ENCODE results near the gene RB1.
A peak's percentile ranks its signal among the peaks of the same experiment; 100 is the strongest.

The RB1 gene

GRCh38 chr13:48493066-48493765, 189.7 kb downstream of the RB1 start:
- no peaks in the 10 kb centered on the region; the same call in 1 of the 2 replicates for H3F3A ChIP-seq (ENCODE audit: insufficient read depth, low read length)
- peak overlapping the region; percentile 90 for H3K27ac ChIP-seq (ENCODE audit: low read depth, low read length, poor library complexity, severe bottlenecking)
- H3K36me3 ChIP-seq (ENCODE audit: insufficient read depth, low read length): peaks cover 19% of the 10 kb centered on the region
- no peak overlapping the region for H2AFZ ChIP-seq (ENCODE audit: low read length)
- H3K4me3 ChIP-seq (ENCODE audit: low read depth, low read length, poor library complexity, severe bottlenecking): peak overlapping the region; percentile 56
- H4K20me1 ChIP-seq (ENCODE audit: insufficient read depth, low read length): no peaks in the 10 kb centered on the region
- peak overlapping the region; percentile 63; the same call in 1 of the 2 replicates for H3K9ac ChIP-seq (ENCODE audit: low read length)
- H3K4me2 ChIP-seq (ENCODE audit: low read length): peak overlapping the region; percentile 81
- no peaks in the 10 kb centered on the region for H3K9me3 ChIP-seq (ENCODE audit: low read length)
- no peaks in the 10 kb centered on the region for H3K27me3 ChIP-seq (ENCODE audit: insufficient read depth, low read length)
- peaks cover 56% of the 10 kb centered on the region for H3K4me1 ChIP-seq (ENCODE audit: insufficient read depth, low read length, severe bottlenecking)
- no peaks in the 10 kb centered on the region for H3K79me2 ChIP-seq (ENCODE audit: insufficient read depth, low read length)
- no peak for TF ChIP-seq CTCF (IDR thresholded peaks at IDR 0.05; ENCODE audit: low read length)
- TF ChIP-seq EZH2 (IDR thresholded peaks at IDR 0.05; ENCODE audit: borderline replicate concordance, low read length): no peak
- H3K9me2 ChIP-seq (ENCODE audit: low read depth, low read length): no peaks in the 10 kb centered on the region

GRCh38 chr13:48493851-48494250, 190.3 kb downstream of the RB1 start:
- H3K27me3 ChIP-seq (ENCODE audit: insufficient read depth, low read length): no peaks in the 10 kb centered on the region
- H4K20me1 ChIP-seq (ENCODE audit: insufficient read depth, low read length): no peaks in the 10 kb centered on the region
- H3K9me2 ChIP-seq (ENCODE audit: low read depth, low read length): no peaks in the 10 kb centered on the region
- H3F3A ChIP-seq (ENCODE audit: insufficient read depth, low read length): no peaks in the 10 kb centered on the region; the same call in 1 of the 2 replicates
- H3K4me2 ChIP-seq (ENCODE audit: low read length): no peak overlapping the region
- no peak overlapping the region for H3K9ac ChIP-seq (ENCODE audit: low read length)
- no peaks in the 10 kb centered on the region for H3K79me2 ChIP-seq (ENCODE audit: insufficient read depth, low read length)
- H3K36me3 ChIP-seq (ENCODE audit: insufficient read depth, low read length): peaks cover 12% of the 10 kb centered on the region; the same call in 1 of the 2 replicates
- TF ChIP-seq EZH2 (IDR thresholded peaks at IDR 0.05; ENCODE audit: borderline replicate concordance, low read length): no peak
- peak overlapping the region; percentile 90 for H3K27ac ChIP-seq (ENCODE audit: low read depth, low read length, poor library complexity, severe bottlenecking)
- no peak overlapping the region for H2AFZ ChIP-seq (ENCODE audit: low read length)
- H3K4me1 ChIP-seq (ENCODE audit: insufficient read depth, low read length, severe bottlenecking): peaks cover 51% of the 10 kb centered on the region
- H3K4me3 ChIP-seq (ENCODE audit: low read depth, low read length, poor library complexity, severe bottlenecking): no peak overlapping the region
- no peaks in the 10 kb centered on the region for H3K9me3 ChIP-seq (ENCODE audit: low read length)

GRCh38 chr13:48494874-48495273, 191.3 kb downstream of the RB1 start:
- H3K9me3 ChIP-seq (ENCODE audit: low read length): no peaks in the 10 kb centered on the region
- no peaks in the 10 kb centered on the region for H4K20me1 ChIP-seq (ENCODE audit: insufficient read depth, low read length)
- peaks cover 2% of the 10 kb centered on the region; the same call in 1 of the 2 replicates for H3K36me3 ChIP-seq (ENCODE audit: insufficient read depth, low read length)
- no peaks in the 10 kb centered on the region for H3K27me3 ChIP-seq (ENCODE audit: insufficient read depth, low read length)
- H3K9ac ChIP-seq (ENCODE audit: low read length): no peak overlapping the region
- no peak overlapping the region for H3K4me2 ChIP-seq (ENCODE audit: low read length)
- no peak for TF ChIP-seq EZH2 (IDR thresholded peaks at IDR 0.05; ENCODE audit: borderline replicate concordance, low read length)
- no peak for TF ChIP-seq CTCF (IDR thresholded peaks at IDR 0.05; ENCODE audit: low read length)
- H3K9me2 ChIP-seq (ENCODE audit: low read depth, low read length): no peaks in the 10 kb centered on the region
- no peaks in the 10 kb centered on the region for H3K79me2 ChIP-seq (ENCODE audit: insufficient read depth, low read length)
- no peak overlapping the region for H2AFZ ChIP-seq (ENCODE audit: low read length)
- no peaks in the 10 kb centered on the region; the same call in 1 of the 2 replicates for H3F3A ChIP-seq (ENCODE audit: insufficient read depth, low read length)
- peaks cover 41% of the 10 kb centered on the region for H3K4me1 ChIP-seq (ENCODE audit: insufficient read depth, low read length, severe bottlenecking)
- H3K4me3 ChIP-seq (ENCODE audit: low read depth, low read length, poor library complexity, severe bottlenecking): no peak overlapping the region
- no peak overlapping the region for H3K27ac ChIP-seq (ENCODE audit: low read depth, low read length, poor library complexity, severe bottlenecking)
